ENCODE data around the gene SYNGR2. TPM values are rescaled to one million over a fixed set of nuclear protein-coding genes. Genes with fewer than 3 reads are reported as not detected.

SYNGR2 gene
- total RNA-seq, 2 donors from 2014 or later: 39.2 to 39.6 TPM

GRCh38 chr17:78122216-78122930 is 46.0 kb upstream of the SYNGR2 start:
- H3K36me3 Mint-ChIP-seq (ENCODE audit: low read depth): peaks cover 29% of the 10 kb centered on the region
- no peak overlapping the region for H3K27ac ChIP-seq (ENCODE audit: low read depth, low read length)
- H3K9ac ChIP-seq (ENCODE audit: extremely low read depth, low read length, poor library complexity, severe bottlenecking): no peak overlapping the region
- no peaks in the 10 kb centered on the region for H3K27me3 ChIP-seq (ENCODE audit: control insufficient read depth, insufficient read depth, low read length, poor library complexity, severe bottlenecking)
- H3K4me3 ChIP-seq (ENCODE audit: low read length): no peak overlapping the region
- no peak overlapping the region for H3K4me3 Mint-ChIP-seq
- H3K27ac Mint-ChIP-seq: no peak overlapping the region
- 92 to 94% methylated on average over 14 to 23 of the region's 23 CpGs for WGBS, 2 experiments (ENCODE audit: insufficient coverage in 1 of 2, insufficient read length in 1 of 2)
- no peaks in the 10 kb centered on the region for H3K27me3 Mint-ChIP-seq (ENCODE audit: insufficient read depth)
- peaks cover 5% of the 10 kb centered on the region for H3K4me1 ChIP-seq (ENCODE audit: control insufficient read depth, insufficient read depth, low read length)
- TF ChIP-seq CTCF (conservative IDR thresholded peaks at IDR 0.05): no peak
- no peaks in the 10 kb centered on the region for H3K9me3 ChIP-seq (ENCODE audit: control insufficient read depth, low read length)
- H3K4me1 Mint-ChIP-seq: peaks cover 4% of the 10 kb centered on the region
- no peak for DNase-seq
- peaks cover 18% of the 10 kb centered on the region for H3K36me3 ChIP-seq (ENCODE audit: control insufficient read depth, insufficient read depth, low read length)
- no peaks in the 10 kb centered on the region for H3K9me3 Mint-ChIP-seq

- H3K9me3 Mint-ChIP-seq: no peaks in the 10 kb centered on the region
- peaks cover 4% of the 10 kb centered on the region for H3K4me1 Mint-ChIP-seq
- no peak overlapping the region for H3K9ac ChIP-seq (ENCODE audit: extremely low read depth, low read length, poor library complexity, severe bottlenecking)
- H3K27me3 Mint-ChIP-seq (ENCODE audit: insufficient read depth): no peaks in the 10 kb centered on the region
- H3K27ac ChIP-seq (ENCODE audit: low read depth, low read length): no peak overlapping the region
- no peak overlapping the region for H3K4me3 Mint-ChIP-seq
- H3K4me1 ChIP-seq (ENCODE audit: control insufficient read depth, insufficient read depth, low read length): peaks cover 5% of the 10 kb centered on the region
- no peaks in the 10 kb centered on the region for H3K9me3 ChIP-seq (ENCODE audit: control insufficient read depth, low read length)
- H3K4me3 ChIP-seq (ENCODE audit: low read length): no peak overlapping the region
- no peak for DNase-seq
- no peaks in the 10 kb centered on the region for H3K27me3 ChIP-seq (ENCODE audit: control insufficient read depth, insufficient read depth, low read length, poor library complexity, severe bottlenecking)
- peaks cover 18% of the 10 kb centered on the region for H3K36me3 ChIP-seq (ENCODE audit: control insufficient read depth, insufficient read depth, low read length)
- WGBS, 2 experiments (ENCODE audit: insufficient coverage in 1 of 2, insufficient read length in 1 of 2): 33 to 86% methylated on average over 1 to 4 of the region's 4 CpGs
- H3K27ac Mint-ChIP-seq: no peak overlapping the region
- peaks cover 29% of the 10 kb centered on the region for H3K36me3 Mint-ChIP-seq (ENCODE audit: low read depth)
- TF ChIP-seq CTCF (conservative IDR thresholded peaks at IDR 0.05): no peak
These were observed 45.5 kb upstream of the SYNGR2 start for GRCh38 chr17:78122931-78123249.

- 94 to 100% methylated on average over 5 of the region's 5 CpGs for whole genome bisulfite sequencing, 2 experiments (ENCODE audit: insufficient coverage in 1 of 2, insufficient read length in 1 of 2)
- no peak overlapping the region for H3K9ac ChIP-seq (ENCODE audit: extremely low read depth, low read length, poor library complexity, severe bottlenecking)
- peaks cover 5% of the 10 kb centered on the region for H3K4me1 ChIP-seq (ENCODE audit: control insufficient read depth, insufficient read depth, low read length)
- Mint-ChIP-seq H3K27me3 (ENCODE audit: insufficient read depth) (no peaks in the 10 kb centered on the region), H3K27ac (no peak overlapping the region), H3K4me1 (peaks cover 4% of the 10 kb centered on the region), H3K36me3 (ENCODE audit: low read depth) (peaks cover 28% of the 10 kb centered on the region), H3K9me3 (no peaks in the 10 kb centered on the region), H3K4me3 (no peak overlapping the region)
- no peak for TF ChIP-seq CTCF (conservative IDR thresholded peaks at IDR 0.05)
- DNase-seq: no peak
- no peaks in the 10 kb centered on the region for H3K27me3 ChIP-seq (ENCODE audit: control insufficient read depth, insufficient read depth, low read length, poor library complexity, severe bottlenecking)
- H3K36me3 ChIP-seq (ENCODE audit: control insufficient read depth, insufficient read depth, low read length): peaks cover 18% of the 10 kb centered on the region
- H3K27ac ChIP-seq (ENCODE audit: low read depth, low read length): no peak overlapping the region
- H3K9me3 ChIP-seq (ENCODE audit: control insufficient read depth, low read length): no peaks in the 10 kb centered on the region
- no peak overlapping the region for H3K4me3 ChIP-seq (ENCODE audit: low read length)
These were observed 45.0 kb upstream of the SYNGR2 start for GRCh38 chr17:78123258-78123929.
